Pancreas (tissue), 10 donors: ENCODE data around the gene ANKRD13A. TPM values are rescaled to one million over a fixed set of nuclear protein-coding genes. Genes with fewer than 3 reads are reported as not detected.
A peak's percentile ranks its signal among the peaks of the same experiment; 100 is the strongest.

Experiments used
- ATAC-seq, 4 donors: fragments of 200-7000 bp; cut with Tn5 transposase; one replicate each; pipeline versions ENCODE4 v1.8.0 to v1.9.1; 2020; ENCODE audit warnings: mild to moderate bottlenecking in 4 of 4, moderate library complexity in 4 of 4
- DNase-seq, 6 donors: peaks; one replicate each; pipeline ENCODE4 v3.0.0-alpha.2; 2020
- FAIRE-seq: peaks from 2 replicates; lab custom pipeline; 2012; peaks lifted over from hg19 to GRCh38; lab: Jason Lieb, UNC
- H3K27ac ChIP-seq, 4 donors: fragments of 200-600 bp; sonication (generic); 1 replicate in 3 of 4; 2 replicates in 1 of 4; pipeline versions ENCODE4 v1.5.0 to v1.8.0; 2020
- H3K27me3 ChIP-seq, 4 donors: fragments of 200-600 bp; one replicate each; pipeline ENCODE4 v1.8.0; 2021
- H3K36me3 ChIP-seq, 3 donors: fragments of 200-600 bp; sonication (generic) in 1 of 3; one replicate each; pipeline versions ENCODE4 v1.5.0 to v1.8.0; 2020 to 2021
- H3K4me1 ChIP-seq, 3 donors: fragments of 200-600 bp; one replicate each; pipeline ENCODE4 v1.8.0; 2021
- H3K4me3 ChIP-seq, 4 donors: fragments of 200-600 bp; sonication (generic) in 2 of 4; one replicate each; pipeline versions ENCODE4 v1.5.0 to v1.8.0; 2020 to 2021
- H3K9me3 ChIP-seq, 4 donors: fragments of 200-600 bp; one replicate each; pipeline ENCODE4 v1.8.0; 2021
- CTCF ChIP-seq, 4 donors: fragments of 200-600 bp; sonication (generic) in 3 of 4; IDR thresholded peaks; one replicate each; pipeline versions ENCODE4 v1.5.0 to v1.8.0; 2021; ENCODE audit warnings: antibody characterized with exemption in 4 of 4
- WGBS, 2 donors: extraction: QIAGEN DNeasy Blood & Tissue Kit; methylation state at CpG; one replicate each; pipeline ENCODE4 v1.1.7; 2013; 5-methylcytosine and 5-hydroxymethylcytosine counted together
- intact Hi-C, 3 donors: fragments of 100-400 bp; cut with DNase I; formaldehyde crosslinking; loops; one replicate each; pipeline versions ENCODE4 v1.11.1 to v1.14.2; 2022
- polyA plus RNA-seq, 2 donors: library from polyadenylated mRNA; stranded (reverse); fragments of 200-250 nt; gene quantifications; one replicate each; pipeline ENCODE4 v1.2.3, GENCODE V29; 2013
- total RNA-seq, 6 donors: library from RNA; stranded (reverse); fragmentation: NEBNext Ultra II Directional in 4 of 6; extraction: Animal tissue kit (Norgen Biotek cat#: 25700) in 4 of 6; gene quantifications; one replicate each; pipeline versions ENCODE4 v1.2.1 to v1.2.4, GENCODE V29; 2021 to 2023
- donor health status: healthy with polysubstance abuse.
- donor health status: DM: no; HTN: no; CAD: no; lungs with moderate emphysema.
- donor health status: DM: no; HTN: no; CAD: no.
- donor health status: control.
- donor health status: control.
- donor health status: Bipolar disorder and iron deficiency.
- donor health status: DM: yes; HTN: yes; CAD: no.
- donor health status: DM: no; HTN: no; CAD: no.
- donor health status: DM: no; HTN: no; CAD: no.
- donor health status: DM: yes; HTN: yes; CAD: no.

Gene ANKRD13A
- total and polyA plus RNA-seq, 8 donors: 10.7 to 29.7 (median 16.7) TPM

- H3K4me1 ChIP-seq: no peaks in the 10 kb centered on the region
- no peaks in the 10 kb centered on the region for H3K9me3 ChIP-seq
- intact Hi-C loops: no loop called here
- no peaks in the 10 kb centered on the region for H3K36me3 ChIP-seq
- 64 to 67% methylated on average over 5 of the region's 5 CpGs for WGBS, 2 donors
- no peak for ATAC-seq
- FAIRE-seq: no peak
- TF ChIP-seq CTCF (IDR thresholded peaks at IDR 0.05): no peak
- H3K4me3 ChIP-seq: no peak overlapping the region
- H3K27me3 ChIP-seq: no peaks in the 10 kb centered on the region
- no peak overlapping the region for H3K27ac ChIP-seq
- DNase-seq: no peak
Observed at GRCh38 chr12:110074089-110074488, 74.9 kb downstream of the ANKRD13A start.

GRCh38 chr12:110075880-110076279, 76.7 kb downstream of the ANKRD13A start:
- WGBS, 2 donors: 87 to 94% methylated on average over 1 of the region's 1 CpG
- Histone ChIP-seq H3K4me1 (no peaks in the 10 kb centered on the region), H3K4me3 (no peak overlapping the region), H3K27ac (no peak overlapping the region), H3K9me3 (no peaks in the 10 kb centered on the region), H3K27me3 (no peaks in the 10 kb centered on the region), H3K36me3 (no peaks in the 10 kb centered on the region)
- no peak for DNase-seq
- intact Hi-C loops: no loop called here
- FAIRE-seq: no peak
- ATAC-seq: no peak
- TF ChIP-seq CTCF (IDR thresholded peaks at IDR 0.05): no peak

GRCh38 chr12:110077800-110078199, 78.6 kb downstream of the ANKRD13A start:
- Histone ChIP-seq H3K36me3 (no peaks in the 10 kb centered on the region), H3K27me3 (no peaks in the 10 kb centered on the region), H3K4me1 (no peaks in the 10 kb centered on the region), H3K9me3 (no peaks in the 10 kb centered on the region), H3K4me3 (no peak overlapping the region), H3K27ac (no peak overlapping the region)
- no peak for FAIRE-seq
- TF ChIP-seq CTCF (IDR thresholded peaks at IDR 0.05): no peak
- intact Hi-C loops: no loop called here
- no peak for DNase-seq
- WGBS, 2 donors: 70 to 75% methylated on average over 4 of the region's 4 CpGs
- no peak for ATAC-seq

GRCh38 chr12:110079477-110080400, 80.5 kb downstream of the ANKRD13A start:
- no peaks in the 10 kb centered on the region for H3K9me3 ChIP-seq
- peak overlapping the region in 1 of 4 donors; percentile 4 for H3K27ac ChIP-seq

More at GRCh38 chr12:110079477-110080400, 80.5 kb downstream of the ANKRD13A start:
- ATAC-seq (peak in 3 of 4 donors; percentile 45 to 64 (median 60)), DNase-seq (peak in 1 of 6 donors; percentile 23), FAIRE-seq (no peak)
- H3K4me1 ChIP-seq: no peaks in the 10 kb centered on the region
- intact Hi-C loops: no loop called here
- no peaks in the 10 kb centered on the region for H3K36me3 ChIP-seq
- TF ChIP-seq CTCF (IDR thresholded peaks at IDR 0.05): no peak
- no peaks in the 10 kb centered on the region for H3K27me3 ChIP-seq
- WGBS, 2 donors: 65 to 71% methylated on average over 23 to 24 of the region's 24 CpGs
- no peak overlapping the region for H3K4me3 ChIP-seq
